Neural progenitor cell (in vitro differentiated cells): ENCODE measurements around the gene METTL8.

Experiments used
- CTCF ChIP-seq: fragments of 200-600 bp; sonication (generic); IDR thresholded peaks from 2 replicates; pipeline ENCODE4 v1.5.1; 2017; ENCODE audit warnings: antibody characterized with exemption, mild to moderate bottlenecking
- EZH2phosphoT487 ChIP-seq: fragments of 200-600 bp; sonication (generic); IDR thresholded peaks from 2 replicates; pipeline ENCODE4 v1.6.1; 2017; ENCODE audit warnings: antibody characterized with exemption

- TF ChIP-seq EZH2phosphoT487, result no peak
- no peak for TF ChIP-seq CTCF
Measured at GRCh38 chr2:171319164-171319810, 114.5 kb downstream of the METTL8 start.
